HG03565 (cell line): ENCODE measurements around the gene ACOT4.
"Not testable (repeated sequence)": the region's sequence is repeated elsewhere in the genome, so short reads cannot be mapped to it uniquely, and the experiment has no call there.

Experiments used
- ATAC-seq: cut with Tn5 transposase; IDR thresholded peaks from one replicate; pipeline ENCODE4 v1.9.1; 2021; ENCODE audit warnings: mild to moderate bottlenecking, moderate library complexity; ENCODE audit not compliant: unreplicated experiment

ACOT4 gene

DNA sequence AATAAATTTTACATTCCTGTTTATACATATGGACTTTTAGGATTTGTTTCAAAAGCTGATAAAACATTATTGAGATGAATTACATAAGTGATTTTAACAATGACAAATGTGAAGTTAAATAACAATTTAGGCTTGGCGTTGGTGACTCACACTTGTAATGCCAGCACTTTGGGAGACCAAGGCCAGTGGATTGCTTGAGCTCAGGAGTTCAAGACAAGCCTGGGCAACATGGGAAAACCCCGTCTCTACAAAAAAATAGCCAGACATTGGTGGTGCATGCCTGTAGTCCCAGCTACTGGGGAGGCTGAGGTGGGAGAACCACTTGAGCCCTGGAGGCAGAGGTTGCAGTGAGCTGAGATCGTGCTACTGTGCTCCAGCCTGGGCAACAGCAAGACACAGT is 15.3 kb upstream of the ACOT4 start:
- ATAC-seq, result no peak

DNA sequence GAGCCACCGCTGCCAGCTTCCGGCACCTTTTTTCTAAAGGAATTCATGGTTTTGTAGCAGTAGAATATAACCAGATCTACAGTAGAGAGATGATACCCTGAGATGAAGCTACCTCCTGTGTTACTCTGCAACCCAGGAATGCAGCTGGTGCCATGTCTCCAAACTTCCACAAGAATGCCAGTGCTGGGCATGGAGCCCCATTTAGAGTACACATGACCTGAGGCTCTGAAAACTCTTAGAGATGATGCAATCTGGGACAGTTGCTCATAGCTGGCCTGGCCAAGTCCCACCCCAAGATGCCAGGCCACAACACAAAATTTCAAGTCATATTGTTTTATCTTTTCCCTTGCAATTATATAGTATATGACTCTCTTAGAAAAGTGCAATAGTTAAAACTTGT is 14.5 kb upstream of the ACOT4 start:
- ATAC-seq, result not testable (repeated sequence)

DNA sequence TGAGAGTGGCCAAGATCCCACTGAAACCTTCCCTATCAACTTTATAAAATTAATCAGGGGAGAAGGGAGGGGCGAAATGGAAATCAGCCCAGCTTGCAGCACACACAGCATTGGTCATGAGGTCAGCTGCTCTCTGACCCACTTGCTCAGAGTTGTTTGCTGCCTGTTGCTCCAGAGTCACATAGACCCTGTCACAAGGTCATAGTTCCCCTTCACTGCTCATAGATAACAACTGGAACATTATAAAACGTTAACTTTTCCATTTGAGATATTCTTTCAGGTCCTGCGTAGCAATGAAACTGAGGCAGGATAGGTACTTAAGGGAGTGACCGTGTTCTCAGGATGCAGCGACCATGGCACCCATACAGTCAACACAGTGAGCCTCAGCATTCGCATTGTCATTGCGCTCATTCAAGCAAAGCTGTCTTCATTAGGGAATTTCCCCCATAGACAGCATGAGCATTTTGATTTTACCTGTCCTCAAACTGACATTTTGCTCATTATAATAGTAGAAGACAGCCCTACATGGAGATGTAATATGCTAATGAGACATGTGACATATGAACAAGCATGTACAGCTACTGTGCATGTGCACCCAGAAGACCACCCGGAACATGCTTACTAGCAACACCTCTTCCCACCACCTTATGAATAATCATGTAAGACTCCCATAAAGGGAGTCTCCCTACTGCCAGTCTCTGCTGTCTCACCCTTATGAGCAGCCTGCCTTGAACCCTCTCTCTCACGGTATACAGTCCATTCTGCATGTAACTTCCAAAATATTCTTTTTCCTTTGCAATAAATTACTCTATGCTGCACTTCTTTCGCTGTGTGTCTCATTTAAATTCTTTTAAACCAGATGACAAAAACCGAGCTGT is 9.3 kb upstream of the ACOT4 start:
- not testable (repeated sequence) for ATAC-seq

DNA sequence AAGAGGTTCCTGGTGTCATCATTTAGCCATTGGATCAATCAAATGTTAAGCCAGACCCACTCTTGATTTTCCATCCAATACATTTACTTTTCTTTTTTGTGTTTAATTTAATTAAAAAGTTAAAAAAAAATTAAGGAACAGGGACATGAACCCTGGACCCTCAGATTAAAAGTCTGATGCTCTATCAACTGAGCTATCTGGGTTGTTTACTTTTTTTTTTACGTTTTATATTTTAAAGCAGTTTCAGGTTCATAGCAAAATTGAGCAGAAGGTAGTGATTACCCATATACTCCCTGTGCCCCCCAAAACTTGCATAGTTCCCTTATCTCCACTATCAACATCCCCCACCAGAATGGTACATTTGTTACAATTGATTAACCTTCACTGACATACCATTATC is 3.0 kb upstream of the ACOT4 start:
- ATAC-seq, result no peak

DNA sequence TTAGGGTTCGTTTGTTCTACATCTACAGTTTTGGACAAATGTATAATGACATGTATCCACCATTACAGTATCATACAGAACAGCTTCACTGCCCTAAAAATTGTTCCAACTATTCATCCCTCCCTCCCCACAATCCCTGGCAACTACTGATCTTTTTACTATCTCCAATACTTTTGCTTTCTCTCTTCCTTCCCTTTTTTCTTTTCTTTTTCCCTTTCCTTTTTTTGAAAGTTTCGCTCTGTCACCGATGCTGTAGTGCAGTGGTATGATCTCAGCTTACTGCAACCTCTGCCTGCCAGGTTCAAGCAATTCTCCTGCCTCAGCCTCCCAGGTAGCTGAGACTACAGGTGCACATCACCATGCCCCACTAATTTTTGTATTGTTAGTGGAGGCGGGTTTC is 2.6 kb upstream of the ACOT4 start:
- ATAC-seq, result no peak

DNA sequence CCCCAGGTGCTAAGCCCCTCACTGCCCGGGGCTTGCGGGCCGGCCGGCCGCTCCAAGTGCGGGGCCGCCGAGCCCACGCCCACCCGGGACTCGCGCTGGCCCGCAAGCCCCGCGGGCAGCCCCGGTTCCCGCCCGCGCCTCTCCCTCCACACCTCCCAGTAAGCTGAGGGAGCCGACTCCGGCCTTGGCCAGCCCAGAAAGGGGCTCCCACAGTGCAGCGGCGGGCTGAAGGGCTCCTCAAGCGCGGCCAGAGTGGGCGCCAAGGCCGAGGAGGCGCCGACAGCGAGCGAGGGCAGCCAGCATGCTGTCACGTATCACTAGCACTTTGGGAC is 1.0 kb upstream of the ACOT4 start:
- ATAC-seq, result not testable (repeated sequence)

DNA sequence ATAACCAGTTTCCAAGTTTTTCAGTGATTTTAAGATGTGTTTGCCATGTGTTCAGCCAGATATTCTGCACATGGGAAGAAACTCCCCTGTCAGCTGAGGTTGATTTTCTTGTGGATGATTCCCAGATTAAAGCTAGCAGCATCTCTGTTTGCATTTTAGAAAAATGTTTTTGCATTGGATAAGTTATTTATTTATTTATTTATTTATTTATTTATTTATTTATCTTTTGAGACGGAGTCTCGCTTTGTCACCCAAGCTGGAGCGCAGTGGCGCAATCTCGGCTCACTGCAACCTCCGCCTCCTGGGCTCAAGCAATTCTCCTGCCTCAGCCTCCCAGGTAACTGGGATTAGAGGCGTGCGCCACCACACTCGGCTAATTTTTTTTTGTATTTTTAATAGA is 2.8 kb downstream of the ACOT4 start:
- no peak for ATAC-seq

DNA sequence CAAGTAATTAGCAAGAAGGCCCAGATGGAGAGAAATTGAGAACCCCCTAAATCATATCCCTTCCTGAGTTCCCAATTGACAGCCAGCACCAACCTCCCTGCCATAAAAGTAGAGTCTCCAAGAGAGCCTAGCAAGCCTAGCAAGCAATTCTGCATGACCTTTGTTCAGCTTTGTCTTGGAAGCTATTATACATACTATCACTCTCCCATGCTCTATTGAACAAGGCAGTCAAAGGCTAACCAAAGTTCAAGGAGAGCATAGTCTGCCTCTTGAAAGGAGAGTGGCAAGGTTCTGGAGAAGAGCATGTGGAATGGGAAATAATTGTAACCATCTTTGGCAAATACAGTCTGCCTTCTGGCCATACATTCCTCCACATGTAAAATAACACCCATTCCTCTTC is 7.8 kb downstream of the ACOT4 start:
- no peak for ATAC-seq

DNA sequence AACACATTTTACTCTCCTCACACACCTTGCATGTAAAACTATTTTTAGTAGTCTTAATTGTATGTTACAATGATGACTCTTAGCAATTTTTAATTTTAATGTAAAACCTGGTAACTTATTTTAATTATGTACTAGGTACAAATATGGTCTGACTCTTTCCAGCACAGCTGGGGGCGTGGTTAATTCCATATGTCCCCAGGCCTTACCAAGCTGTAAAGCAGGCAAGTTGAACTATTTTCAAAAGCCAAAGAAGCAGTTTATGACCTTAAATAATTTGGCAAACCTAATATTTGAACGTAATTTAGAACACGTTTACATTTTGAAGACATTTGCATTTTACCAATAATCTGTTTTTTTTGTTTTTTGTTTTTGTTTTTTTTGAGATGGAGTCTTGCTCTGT is 11.3 kb downstream of the ACOT4 start:
- ATAC-seq, result no peak

DNA sequence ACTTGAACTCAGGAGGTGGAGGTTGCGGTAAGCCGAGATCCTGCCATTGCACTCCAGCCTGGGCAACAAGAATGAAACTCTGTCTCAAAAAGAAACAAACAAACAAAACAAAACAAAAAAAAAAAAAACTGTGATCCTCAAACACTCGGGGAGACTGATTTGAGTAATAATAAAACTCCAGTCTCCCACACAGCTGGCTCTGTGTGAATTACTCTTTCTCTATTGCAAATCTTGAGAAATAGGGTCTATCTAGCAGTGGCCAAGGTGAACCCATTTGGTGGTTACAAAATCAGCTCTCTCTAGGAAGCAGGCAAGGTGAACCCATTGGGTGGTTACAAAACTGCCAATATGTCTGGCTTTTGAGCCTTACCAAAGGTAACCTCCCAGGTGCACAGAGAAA is 14.6 kb downstream of the ACOT4 start:
- ATAC-seq, result no peak

DNA sequence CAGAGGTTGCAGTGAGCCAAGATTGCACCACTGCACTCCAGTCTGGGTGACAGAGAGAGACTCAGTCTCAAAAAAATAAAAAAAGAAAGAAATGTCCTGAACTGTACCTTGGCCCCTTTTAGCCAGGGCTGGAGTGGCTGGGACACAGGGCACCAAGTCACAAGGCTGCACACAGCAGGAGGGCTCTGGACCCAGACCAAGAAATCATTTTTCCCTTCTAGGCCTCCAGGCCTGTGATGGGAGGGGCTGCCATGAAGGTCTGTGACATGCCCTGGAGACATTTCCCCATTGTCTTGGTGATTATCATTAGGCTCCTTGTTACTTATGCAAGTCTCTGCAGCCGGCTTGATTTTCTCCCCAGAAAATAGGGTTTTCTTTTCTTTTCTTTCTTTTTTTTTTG is 15.6 kb downstream of the ACOT4 start:
- no peak for ATAC-seq

DNA sequence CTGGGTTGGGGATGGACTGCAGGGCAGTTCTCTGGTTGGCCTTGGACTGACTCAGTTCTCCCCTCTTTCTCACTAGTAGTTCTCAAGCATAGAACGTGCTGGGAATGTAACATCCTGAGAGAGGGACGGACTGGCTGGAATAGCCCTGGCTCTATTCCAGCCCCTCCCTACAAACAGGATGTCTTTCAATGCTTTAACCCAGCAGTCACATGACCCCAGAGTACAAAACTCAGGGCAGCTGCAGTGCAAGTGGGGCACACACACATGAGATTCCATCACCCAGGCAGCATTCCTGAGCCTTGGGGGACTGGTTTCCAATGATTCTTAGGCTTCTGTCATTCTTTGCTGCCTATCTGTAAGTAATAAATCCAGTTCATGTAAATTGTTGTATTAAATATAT is 19.0 kb downstream of the ACOT4 start:
- ATAC-seq, result no peak

DNA sequence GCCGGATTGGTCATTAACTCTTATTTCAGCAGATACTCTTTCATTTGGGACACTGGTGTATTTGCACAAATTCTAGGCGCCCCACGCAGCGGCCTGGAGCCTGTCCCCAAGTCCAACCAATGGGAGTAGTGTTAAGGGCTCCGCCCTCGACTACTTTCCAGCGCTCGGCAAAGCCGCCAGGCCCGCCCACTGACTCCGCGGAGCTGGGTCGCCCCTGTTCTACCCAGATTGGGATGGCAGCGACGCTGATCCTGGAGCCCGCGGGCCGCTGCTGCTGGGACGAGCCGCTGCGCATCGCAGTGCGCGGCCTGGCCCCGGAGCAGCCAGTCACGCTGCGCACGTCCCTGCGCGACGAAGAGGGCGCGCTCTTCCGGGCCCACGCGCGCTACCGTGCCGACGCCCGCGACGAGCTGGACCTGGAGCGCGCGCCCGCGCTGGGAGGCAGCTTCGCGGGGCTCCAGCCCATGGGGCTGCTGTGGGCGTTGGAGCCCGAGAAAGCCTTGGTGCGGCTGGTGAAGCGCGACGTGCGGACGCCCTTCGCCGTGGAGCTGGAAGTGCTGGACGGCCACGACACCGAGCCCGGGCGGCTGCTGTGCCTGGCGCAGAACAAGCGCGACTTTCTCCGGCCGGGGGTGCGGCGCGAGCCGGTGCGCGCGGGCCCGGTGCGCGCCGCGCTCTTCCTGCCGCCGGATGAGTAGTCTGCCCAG is 20.8 kb downstream of the ACOT4 start, which contains the start of gene ACOT6:
Gene ACOT6 (plus strand): TSS at position 179 of the 707 bp plus-strand sequence. CDS start 55 bp downstream, at position 234.
- ATAC-seq, result peak; percentile 41

DNA sequence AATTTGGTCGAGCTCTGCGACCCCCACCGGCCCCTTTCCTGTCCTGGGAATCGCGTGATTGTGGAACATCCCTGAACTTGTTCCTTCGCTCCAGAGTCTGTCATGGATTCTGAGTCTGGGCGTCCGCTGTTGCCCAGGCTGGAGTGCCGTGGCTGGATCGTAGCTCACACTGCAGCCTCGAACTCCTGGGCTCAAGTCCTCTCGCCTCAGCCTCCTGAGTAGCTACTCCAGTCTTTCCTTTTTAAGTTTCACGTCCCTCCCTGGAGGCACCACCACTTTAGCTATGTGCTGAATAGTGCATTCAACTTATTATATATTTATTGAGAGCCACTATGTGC is 21.3 kb downstream of the ACOT4 start:
- ATAC-seq, result no peak

DNA sequence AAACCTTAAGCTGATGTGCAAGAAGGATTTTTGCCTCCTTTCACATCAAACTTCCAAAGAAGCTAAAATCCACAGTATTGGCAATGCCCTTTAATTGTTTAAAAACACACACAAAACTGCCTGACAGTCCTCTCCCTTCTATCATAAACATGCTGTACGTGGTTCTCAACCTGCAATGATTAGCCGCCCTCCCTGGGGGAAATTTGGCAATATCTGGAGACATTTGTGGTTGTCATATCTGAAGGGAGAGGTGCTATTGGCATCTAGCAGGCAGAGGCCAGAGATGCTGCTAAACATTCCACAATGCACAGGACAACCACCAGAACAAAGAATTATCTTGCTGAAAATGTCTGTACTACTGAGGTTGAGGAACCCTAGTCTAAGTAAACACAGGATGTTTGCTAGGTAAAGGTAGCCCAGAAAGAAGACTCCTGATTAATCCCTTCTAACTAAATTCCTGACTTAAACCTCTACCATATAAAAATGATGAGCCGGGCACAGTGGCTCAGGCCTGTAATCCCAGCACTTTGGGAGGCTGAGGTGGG is 21.8 kb downstream of the ACOT4 start:
- ATAC-seq, result no peak

DNA sequence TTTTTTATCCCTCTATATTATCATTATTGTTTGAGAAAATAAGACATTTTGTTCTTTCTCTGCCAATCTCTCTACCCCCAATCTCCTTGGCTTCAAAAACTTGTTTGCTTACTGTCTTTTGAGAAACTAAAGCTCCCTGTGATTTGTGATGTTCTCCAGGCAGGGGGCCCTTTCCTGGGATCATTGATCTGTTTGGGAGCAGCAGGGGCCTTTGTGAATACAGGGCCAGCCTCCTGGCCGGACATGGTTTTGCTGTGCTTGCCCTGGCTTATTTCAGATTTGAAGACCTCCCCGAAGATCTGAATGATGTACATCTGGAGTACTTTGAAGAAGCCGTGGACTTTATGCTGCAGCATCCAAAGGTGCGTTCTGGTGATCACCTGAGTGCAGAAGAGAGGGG is 25.2 kb downstream of the ACOT4 start:
- no peak for ATAC-seq

DNA sequence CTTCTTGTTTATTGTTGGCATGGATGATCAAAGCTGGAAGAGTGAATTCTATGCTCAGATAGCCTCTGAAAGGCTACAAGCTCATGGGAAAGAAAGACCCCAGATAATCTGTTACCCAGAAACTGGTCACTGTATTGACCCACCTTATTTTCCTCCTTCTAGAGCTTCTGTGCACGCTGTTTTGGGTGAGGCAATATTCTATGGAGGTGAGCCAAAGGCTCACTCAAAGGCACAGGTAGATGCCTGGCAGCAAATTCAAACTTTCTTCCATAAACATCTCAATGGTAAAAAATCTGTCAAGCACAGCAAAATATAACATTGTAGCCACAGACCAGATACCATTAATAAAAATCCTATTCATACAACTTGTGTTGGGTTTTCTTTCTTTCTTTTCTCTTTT is 27.9 kb downstream of the ACOT4 start:
- no peak for ATAC-seq

DNA sequence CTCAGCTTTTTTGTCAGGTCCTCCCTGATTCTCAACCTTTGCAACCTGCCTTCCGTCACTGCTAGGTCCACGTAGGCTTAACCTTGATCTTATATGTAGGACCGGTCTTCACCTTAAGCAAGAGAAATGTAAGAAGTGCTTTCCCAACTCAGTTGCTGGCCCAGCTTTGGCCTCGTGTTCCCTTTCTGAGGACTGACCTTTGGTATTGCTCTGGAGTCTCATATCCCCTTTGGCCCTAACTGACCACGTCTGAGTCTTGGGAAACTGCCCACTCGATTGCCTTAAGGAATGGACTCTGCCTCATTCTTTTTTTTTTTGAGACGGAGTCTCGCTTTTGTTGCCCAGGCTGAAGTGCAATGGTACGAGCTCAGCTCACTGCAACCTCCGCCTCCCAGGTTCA is 28.6 kb downstream of the ACOT4 start:
- ATAC-seq, result no peak

DNA sequence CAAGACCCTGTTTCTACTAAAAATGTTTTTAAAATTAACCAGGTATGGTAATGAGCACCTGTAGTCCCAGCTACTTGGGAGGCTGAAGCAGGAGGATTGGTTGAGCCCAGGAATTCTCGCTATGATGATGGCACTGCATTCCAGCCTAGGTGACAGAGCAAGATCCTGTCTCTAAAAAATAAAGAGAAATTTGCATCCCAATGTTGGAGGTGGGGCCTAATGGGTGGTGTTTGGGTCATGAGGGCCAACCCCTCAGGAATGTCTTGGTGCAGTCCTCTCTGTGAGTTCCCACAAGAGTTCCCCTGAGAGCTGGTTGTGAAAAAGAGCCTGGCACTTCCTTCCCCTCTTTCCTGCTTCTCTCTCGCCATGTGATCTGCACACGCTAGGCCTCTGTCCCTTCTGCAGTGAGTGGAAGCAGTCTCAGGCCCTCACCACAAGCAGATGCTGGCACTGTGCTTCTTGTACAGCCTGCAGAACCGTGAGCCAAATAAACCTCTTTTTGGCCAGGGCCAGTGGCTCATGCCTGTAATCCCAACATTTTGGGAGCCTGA is 31.9 kb downstream of the ACOT4 start:
- no peak for ATAC-seq

DNA sequence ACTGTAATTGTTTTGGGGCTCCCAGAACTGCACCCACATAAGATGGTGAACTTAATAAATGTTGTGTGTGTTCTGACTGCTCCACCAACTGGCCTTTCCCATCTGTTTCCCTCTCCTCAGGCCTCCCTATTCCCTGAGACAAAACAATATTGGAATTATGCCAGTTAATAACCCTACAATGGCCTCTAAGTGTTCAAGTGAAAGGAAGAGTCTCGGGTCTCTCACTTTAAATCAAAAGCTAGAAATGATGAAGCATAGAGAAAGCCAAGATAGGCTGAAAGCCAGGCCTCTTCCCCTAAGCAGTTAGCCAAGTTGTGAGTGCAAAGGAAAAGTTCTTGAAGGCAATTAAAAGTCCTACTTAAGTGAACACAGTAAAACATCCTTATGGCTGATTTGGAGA is 34.0 kb downstream of the ACOT4 start:
- ATAC-seq, result no peak

DNA sequence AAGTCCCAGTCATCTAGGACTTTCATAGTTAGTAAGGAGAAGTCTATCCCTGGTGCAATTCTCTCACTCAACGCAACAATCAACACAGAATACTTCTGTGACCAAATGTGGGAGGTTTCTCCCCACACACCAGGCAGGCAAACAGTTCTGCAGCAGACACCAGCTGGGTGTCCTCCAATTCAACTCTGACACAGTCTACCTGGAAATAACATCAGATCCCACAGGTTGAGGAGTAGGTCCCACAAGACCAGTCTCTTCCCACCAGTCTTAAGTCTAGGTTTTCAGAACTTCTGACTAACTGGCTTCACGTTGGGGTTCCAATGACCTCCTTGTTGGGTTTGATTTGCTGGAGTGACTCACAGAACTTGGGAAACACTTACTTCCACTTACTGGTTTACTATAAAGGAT is 35.5 kb downstream of the ACOT4 start:
- no peak for ATAC-seq
